Fibroblast of skin of abdomen (primary cell): ENCODE measurements around the gene KLHL10.
A peak's percentile ranks its signal among the peaks of the same experiment; 100 is the strongest.
"Not testable (repeated sequence)": the region's sequence is repeated elsewhere in the genome, so short reads cannot be mapped to it uniquely, and the experiment has no call there.

Experiments
- DNase-seq: peaks from one replicate; pipeline ENCODE4 v3.0.0-alpha.2; 2013

The KLHL10 gene

GRCh38 chr17:41813152-41813680, 24.4 kb upstream of the KLHL10 start:
- no peak for DNase-seq

DNA sequence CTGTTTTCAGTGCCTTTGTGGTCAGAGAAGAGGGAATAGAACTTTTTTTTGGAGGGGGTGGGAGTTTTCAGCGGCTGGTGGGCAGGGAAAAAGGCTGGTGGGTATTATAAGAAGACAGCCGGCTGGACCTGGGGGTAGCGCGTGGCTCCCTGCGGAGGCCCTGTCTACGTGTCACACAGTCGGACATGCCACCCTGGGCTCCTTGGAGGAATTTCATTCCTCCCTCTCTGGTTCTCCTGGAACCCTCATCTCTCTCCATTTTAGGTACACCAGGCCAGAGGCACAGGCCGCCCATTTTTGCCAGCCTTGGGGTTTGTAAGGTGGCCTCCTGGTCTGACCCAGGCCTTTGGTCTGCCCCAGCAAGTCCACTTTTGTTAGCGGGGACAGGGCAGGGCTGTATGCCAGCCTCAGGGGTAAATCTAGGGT, 23.9 kb upstream of the KLHL10 start:
- DNase-seq = no peak

DNA sequence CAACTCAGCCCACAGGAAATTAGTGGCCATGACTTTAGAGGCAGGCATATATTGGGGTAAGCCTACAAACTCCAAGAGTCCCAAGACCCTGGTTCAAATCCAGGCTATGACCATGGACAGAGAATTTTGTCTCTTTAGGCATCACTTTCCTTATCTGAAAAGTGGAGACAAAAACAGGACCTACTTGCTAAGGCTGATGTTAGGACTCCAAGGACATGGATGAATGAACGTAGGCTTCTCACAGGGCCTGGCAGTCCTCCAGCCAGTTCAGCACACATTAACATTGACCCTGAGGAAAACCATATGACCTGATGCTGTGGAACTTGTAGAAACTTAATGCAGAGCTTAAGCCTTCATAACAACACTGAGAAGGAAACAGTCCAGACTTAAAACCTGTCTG, 23.4 kb upstream of the KLHL10 start:
- no peak for DNase-seq

GRCh38 chr17:41816637-41817320, 20.8 kb upstream of the KLHL10 start:
- no peak for DNase-seq

- no peak for DNase-seq
Measured at GRCh38 chr17:41818024-41818423, 19.6 kb upstream of the KLHL10 start.

DNA sequence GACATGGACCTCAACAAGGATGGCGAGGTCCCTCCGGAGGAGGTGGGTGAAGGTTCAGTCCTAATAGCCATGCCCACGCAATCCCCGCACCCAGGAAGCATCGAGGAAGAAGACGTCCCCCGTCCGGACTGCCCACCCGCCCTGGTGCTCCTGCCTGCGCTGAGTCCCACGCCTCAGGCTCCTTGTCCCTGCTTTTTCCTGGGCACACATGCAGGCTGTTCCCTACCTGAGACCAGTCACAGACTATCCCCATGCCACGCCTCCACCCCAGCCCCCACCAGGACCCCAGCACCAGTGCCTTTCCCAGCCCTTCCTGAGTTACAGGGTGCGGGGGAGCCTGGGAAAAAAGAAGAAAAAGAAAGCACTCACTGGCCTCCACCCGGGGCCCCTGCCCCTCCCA, 15.8 kb upstream of the KLHL10 start:
- DNase-seq = no peak

- DNase-seq = no peak
Measured at GRCh38 chr17:41822216-41823140, 15.1 kb upstream of the KLHL10 start.

DNA sequence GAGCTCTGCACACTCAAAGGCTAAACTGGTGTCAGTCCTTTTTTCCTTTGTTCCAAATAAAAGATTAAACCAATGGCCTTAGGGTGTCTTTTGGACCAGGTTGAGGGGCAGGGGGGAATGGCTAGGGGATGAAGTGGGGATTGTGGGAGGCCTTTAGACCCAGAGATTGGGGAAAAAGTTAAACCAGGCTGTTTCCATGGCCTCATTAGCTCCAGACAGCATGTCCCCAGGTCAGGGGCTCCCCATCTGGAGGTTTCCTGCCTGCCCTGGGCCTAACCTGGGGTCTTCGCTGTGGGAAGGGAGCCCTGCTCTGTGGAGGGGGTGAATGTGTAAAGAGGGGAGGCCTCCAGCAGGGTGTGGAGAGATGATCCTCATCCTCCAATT, 14.5 kb upstream of the KLHL10 start:
- DNase-seq = no peak

GRCh38 chr17:41823580-41823979, 14.0 kb upstream of the KLHL10 start:
- no peak for DNase-seq

DNA sequence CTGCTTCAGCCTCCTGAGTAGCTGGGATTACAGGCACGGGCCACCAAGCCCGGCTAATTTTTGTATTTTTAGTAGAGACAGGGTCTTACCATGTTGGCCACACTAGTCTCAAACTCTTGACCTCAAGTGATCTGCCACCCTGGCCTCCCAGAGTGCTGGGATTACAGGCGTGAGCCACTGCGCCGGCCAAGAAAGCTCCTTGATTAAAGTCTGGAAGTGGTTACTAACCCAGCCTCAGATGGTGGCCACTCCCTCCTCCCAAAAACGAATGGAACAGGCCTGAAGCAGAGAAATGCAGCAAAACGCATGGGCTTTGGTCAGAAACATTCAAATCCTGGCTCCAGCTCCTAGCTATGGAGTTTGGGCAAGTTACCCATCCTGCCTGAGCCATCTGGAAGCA, 13.5 kb upstream of the KLHL10 start:
- DNase-seq = no peak

DNA sequence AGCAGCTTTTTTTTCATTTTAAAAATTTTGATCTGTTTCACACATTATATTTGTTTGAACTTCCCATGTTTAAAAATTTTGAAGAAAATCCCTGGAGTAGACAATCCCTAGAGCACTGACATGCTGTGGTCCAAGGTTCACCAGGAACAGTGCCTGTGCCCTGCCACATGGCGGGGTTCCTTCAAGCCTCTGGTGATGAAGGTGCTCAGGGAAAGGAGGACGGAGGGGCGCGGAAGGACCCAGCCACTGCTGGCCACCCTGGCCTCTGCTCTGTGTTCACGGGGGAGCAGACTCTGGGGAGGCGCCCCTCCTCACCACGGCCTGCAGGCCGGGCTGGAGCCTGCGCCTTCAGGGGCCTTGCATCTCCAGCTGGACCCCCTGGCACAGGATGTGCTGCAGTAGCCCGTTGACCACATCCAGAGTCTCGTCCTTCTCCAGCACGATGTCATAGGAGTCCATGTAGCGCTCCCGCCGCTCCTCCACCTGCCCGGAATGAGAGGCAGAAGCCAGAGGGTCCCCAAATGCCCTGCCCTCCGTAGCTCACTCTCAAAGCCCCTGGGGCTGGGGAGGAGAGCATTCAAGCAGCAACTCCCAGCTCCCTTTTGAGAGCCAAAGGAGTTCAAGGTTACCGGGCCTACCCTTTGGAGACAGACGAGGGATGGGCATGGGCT, 12.3 kb upstream of the KLHL10 start:
- DNase-seq = no peak

DNA sequence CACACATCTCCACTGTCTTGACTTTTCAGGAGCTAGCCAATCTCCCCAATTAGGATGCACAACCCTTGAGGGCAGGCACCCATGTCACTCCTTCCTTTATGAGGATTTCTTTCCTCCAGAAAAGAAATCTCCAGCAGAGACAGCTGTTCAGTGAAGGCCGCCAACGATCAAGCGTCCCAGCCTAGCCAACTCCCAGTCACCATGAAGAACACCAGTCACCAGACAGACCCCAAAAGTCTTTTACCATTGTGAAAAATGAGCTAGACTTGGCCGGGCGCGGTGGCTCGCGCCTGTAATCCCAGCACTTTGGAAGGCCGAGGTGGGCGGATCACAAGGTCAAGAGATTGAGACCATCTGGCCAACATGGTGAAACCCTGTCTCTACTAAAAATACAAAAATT, 7.7 kb upstream of the KLHL10 start:
- DNase-seq = not testable (repeated sequence)

DNA sequence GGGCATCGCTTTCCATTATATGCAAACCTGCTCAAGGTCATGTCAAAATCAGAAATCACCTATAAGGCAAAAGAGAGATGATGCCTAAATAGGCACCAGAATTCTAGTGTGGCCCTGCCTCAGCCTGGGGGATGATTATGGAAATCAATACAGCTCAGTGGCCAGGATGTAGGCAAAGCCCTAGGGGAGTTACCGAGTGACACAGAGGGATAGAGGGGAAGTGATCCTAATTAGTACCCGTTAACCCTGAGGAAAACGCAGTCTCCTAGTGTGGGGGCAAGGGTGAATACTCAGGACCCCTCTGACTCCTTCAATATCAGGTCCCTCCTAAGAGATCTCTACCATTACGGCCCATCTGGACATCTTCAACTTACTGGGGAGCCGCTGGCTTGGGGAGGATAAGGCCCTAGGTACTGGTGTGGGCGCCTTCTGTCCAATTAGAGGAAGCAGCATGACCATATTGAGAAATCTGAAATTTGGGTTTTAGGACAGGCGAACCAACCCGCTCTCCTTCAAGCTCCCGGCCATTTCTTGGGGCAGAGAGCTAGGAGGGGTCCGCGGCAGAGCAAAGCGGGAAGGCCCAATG, 2.3 kb upstream of the KLHL10 start:
- DNase-seq = no peak

- DNase-seq = peak; percentile 51
Measured at GRCh38 chr17:41835800-41836549, 1.6 kb upstream of the KLHL10 start, which contains the start of gene NT5C3B. TSS of gene NT5C3B (minus strand) at chr17:41836232. CDS start at chr17:41836193, 39 bp downstream.

DNA sequence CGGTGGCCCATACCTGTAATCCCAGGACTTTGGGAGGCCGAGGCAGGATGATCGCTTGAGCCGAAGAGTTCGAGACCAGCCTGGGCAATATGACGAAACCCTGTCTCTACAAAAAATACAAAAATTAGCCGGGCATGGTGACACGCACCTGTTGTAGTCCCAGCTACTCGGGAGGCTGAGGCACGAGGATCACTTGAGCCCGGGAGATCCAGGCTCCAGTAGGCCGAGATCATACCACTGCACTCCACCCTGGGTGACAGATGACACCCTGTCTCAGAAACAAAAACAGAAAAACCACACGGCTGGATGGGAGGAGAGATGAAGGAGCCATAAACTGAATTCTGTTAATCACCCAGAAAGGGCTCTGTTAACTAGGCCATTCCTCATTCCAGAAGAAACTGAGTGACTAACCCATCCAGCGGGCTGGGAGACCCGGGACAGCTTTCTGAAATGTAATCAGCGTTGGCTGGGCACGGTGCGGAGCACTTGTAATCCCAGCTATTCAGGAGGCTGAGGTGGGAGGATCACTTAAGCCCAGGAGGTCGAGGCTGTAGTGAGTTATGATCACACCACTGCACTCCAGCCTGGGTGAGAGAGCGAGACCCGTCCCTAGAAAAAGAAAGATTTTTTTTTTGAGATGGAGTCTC, 952 bp upstream of the KLHL10 start:
- DNase-seq = no peak

- DNase-seq = not testable (repeated sequence)
Measured at GRCh38 chr17:41839448-41839847, 1.8 kb downstream of the KLHL10 start.

- not testable (repeated sequence) for DNase-seq
Measured at GRCh38 chr17:41840781-41841180, 3.2 kb downstream of the KLHL10 start.

DNA sequence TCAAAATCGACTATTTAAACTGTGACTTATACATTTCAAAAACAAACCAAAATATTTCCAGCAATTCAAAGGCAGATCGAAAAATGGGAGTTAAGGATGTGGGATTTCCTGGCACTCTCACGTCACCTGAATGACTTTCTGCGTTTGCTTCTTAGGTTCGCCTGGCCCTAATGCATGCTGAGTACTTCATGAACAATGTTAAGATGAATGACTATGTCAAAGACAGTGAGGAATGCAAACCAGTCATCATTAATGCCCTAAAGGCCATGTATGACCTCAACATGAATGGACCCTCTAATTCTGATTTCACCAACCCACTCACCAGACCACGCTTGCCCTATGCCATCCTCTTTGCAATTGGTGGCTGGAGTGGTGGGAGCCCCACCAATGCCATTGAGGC, 7.3 kb downstream of the KLHL10 start:
- no peak for DNase-seq

GRCh38 chr17:41848788-41849187, 11.2 kb downstream of the KLHL10 start:
- DNase-seq = no peak

DNA sequence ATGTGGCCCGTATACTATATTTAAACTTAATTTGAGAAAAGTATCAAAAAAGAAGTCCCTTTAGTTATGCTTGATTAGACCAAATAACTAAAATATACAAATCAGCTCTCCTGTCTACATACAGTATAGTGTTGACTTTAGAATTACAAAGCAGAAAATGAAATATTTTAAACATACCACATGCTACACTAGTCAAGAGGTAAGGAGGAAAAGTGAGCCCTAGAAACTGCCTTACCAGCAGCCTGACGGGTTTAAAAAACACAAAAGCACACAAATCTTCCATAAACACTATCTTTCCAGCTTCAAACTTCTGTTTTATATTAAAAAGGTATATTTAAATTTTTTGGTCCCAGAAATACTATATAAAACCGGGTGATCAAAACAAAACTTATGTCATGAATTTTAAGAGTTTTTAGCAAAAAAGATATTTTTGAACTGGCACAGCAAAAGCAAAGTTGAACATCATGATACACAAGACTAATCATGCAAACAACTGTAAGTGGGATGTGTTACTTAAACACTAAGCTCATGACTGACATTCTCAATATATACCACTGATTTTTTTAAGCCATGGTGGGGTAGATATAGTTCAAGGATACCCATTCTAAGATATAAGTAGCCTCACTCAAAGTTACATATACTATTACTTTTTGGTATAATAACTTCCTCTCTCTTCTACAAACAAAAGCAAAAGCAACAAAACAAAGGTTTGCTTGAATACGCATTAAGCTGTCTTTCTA, 11.8 kb downstream of the KLHL10 start:
- no peak for DNase-seq

GRCh38 chr17:41851382-41851781, 13.8 kb downstream of the KLHL10 start:
- not testable (repeated sequence) for DNase-seq
